ENCODE results near the gene TDRD9.
"Not testable (repeated sequence)": the region's sequence is repeated elsewhere in the genome, so short reads cannot be mapped to it uniquely, and the experiment has no call there.

TDRD9 gene, protein sequence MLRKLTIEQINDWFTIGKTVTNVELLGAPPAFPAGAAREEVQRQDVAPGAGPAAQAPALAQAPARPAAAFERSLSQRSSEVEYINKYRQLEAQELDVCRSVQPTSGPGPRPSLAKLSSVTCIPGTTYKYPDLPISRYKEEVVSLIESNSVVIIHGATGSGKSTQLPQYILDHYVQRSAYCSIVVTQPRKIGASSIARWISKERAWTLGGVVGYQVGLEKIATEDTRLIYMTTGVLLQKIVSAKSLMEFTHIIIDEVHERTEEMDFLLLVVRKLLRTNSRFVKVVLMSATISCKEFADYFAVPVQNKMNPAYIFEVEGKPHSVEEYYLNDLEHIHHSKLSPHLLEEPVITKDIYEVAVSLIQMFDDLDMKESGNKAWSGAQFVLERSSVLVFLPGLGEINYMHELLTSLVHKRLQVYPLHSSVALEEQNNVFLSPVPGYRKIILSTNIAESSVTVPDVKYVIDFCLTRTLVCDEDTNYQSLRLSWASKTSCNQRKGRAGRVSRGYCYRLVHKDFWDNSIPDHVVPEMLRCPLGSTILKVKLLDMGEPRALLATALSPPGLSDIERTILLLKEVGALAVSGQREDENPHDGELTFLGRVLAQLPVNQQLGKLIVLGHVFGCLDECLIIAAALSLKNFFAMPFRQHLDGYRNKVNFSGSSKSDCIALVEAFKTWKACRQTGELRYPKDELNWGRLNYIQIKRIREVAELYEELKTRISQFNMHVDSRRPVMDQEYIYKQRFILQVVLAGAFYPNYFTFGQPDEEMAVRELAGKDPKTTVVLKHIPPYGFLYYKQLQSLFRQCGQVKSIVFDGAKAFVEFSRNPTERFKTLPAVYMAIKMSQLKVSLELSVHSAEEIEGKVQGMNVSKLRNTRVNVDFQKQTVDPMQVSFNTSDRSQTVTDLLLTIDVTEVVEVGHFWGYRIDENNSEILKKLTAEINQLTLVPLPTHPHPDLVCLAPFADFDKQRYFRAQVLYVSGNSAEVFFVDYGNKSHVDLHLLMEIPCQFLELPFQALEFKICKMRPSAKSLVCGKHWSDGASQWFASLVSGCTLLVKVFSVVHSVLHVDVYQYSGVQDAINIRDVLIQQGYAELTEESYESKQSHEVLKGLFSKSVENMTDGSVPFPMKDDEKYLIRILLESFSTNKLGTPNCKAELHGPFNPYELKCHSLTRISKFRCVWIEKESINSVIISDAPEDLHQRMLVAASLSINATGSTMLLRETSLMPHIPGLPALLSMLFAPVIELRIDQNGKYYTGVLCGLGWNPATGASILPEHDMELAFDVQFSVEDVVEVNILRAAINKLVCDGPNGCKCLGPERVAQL (N-terminal part only)

DNA sequence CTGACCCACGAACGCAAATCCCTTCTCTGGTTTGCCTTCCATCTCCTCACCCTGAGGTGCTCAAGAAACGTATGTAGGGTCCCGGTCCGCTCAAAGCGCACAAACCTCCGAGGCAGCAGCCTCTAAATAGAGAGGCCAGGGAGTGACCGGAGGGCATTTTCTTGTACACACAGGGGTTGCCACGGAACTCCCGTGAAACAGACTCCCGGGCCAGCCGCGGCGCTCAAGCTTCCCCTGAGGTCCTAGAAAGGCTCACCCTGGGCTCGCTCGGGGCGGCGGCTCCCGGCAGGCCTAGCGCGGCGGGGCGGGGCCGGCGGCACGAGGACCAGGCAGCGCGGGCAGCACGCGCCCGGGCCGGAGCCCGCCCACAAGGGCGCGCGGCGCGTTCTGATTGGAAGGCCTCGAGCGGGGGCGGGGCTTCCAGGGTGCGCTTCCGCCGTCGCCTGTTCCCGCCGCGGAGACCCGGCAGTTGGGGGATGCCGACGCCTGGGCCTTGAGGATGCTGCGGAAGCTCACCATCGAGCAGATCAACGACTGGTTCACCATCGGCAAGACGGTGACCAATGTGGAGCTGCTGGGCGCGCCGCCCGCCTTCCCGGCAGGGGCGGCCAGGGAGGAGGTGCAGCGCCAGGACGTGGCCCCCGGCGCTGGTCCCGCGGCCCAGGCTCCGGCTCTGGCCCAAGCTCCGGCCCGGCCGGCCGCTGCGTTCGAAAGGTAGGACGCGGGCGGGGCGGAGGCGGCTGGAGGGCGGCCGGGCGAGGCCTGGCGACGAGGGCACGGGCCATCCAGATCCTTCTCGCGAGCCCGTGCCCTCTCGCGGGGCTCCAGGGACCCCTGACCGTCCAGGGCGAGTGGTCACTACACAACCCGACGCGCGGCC is at the start of gene TDRD9:
TSS of gene TDRD9 (plus strand) at position 446 of the 880 bp plus-strand sequence. CDS start at position 500, 54 bp downstream.
- DNase-seq (ENCODE audit: low read depth): no peak

DNA sequence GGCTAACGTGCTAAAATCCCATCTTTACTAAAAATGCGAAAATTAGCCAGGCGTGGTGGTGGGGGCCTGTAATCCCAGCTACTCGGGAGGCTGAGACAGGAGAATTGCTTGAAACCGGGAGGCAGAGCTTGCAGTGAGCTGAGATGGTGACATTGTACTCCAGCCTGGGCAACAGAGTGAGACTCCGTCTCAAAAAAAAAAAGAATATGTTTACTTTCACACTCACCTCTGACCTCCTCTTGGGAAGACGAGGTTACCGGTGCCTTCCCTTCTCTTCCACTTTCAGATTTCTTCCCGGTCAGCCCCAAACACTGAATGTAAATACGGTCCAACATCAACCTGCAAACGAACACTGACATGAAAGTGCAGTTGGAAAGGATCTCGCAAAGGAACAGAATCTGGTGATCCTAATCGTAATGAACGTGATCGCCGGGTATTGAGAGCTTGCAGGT is 49.1 kb upstream of the TDRD9 start:
- no peak for DNase-seq (ENCODE audit: low read depth)

DNA sequence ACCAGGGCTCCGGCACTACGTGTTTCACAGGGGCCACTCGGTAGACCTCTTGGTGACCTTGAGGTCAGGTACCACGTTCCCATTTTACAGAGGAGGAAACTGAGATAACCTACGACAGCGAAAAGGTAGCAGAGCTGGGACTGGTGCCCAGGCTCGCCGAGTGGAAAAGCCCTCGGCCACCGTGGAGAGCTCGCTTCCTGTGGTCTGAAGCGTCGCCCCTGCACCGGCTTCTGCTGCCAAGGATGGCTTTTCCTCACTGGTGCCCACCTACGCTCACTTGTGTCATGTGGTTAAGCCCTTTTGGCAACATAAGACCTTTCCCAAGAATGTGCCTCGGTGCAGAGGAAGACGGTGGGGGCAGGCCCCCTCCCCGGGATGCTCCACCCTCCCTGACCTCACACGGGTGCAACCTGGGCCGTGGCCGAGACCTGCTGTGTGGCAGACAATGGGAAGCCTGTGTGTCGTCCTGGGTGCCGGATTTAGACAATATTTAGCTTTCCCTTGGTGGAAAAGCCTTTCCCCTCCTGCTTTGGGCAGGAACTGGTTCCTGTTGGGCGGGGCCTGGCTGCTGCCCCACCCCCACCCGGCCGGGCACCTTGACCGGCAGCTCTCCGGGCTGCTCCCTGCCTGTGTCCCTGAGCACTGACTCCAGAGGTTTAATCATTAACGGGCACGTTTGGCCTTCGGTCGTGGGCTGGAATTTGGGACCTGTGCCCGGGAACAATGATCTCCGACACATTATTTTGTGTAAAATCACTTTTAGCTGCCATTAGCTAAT is 48.5 kb upstream of the TDRD9 start:
- DNase-seq (ENCODE audit: low read depth): no peak

DNA sequence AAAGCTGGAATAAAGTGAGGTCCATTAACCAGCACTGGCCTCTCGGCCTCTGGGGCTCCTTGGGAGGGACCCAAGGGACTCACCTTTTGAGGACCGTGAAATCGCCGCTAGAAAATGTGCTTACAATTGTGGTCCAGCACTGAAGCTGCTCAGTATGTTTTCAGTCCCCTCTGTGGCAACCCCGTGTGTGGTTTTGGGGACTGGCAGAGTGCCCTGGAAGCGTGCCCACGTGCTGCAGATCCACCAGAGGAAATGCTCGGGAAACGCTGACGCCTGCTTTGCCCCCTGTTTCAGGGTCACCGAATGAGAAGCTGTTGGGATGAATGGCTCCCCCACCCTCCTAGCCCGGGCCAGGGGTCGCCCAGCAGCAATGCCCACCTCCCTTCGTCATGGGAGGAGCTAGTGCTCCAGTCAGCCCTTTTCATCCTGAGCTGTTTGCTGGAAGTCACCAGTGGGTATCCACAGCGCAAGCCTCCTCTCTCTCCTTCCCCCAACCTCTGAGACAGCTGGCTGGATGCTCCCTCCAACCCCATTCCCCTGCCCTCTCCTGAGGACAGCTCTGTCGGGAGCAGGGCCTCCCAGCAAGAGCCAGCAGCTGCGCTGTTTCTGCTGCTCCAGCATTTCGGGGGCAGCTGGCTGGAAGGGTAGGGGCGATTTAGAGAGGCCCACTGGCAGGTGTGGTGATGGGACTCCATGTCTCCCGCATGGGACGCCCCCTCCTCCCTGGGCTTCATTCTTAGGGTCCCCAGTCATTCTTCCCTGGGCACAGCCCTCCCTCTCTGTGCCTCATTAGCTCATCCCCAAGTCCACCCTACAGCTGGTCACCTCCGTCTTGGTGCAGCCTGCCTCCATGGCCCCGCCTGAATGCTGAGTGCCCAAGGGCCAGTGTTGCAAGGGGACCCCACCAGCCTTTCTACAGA is 47.6 kb upstream of the TDRD9 start:
- DNase-seq (ENCODE audit: low read depth): peak; percentile 31

DNA sequence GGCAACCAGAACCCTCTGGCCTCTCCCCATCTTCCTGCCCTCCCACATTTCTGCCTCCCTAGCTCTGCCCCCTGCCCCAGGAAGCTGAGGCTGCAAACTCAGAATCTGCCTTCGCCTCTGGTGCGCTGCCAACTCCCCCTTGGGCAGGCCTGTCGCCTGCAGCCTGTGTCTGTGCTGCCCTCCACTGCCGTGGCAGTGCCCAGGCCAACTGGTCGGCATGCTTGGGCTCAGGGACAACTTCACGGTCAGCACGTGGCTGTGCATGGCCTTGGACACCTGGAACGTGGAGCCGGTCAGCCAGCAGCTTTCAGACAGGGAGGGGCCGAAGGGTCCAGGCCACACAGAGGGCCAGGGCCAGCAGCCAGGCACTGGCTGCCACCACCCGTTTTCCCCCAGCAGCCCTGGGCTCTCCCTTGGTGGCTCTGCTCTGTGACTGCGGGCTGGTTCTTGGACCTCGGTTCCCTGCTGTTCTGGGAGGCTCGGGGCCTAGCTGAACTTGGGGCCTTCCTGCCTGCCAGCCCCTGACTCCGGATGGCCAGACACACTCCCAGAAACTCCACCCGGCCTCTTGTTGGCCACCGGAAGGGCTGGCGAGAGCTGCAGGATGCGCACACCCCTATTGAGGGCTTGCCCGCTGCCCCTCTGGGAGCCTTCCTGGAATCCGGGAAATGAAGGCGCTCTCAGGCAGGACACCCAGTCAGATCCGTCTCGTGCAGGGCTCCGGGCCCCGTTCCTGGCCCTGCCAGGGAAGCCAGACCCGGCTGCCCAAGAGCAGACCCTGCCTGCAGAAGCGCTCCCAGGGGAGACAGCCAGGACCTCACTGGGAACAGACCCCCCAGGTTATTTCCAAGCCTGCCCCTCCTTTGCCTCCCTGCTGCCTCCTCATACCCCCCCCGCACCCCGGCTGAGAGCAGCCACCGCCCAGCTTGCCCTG is 46.7 kb upstream of the TDRD9 start:
- no peak for DNase-seq (ENCODE audit: low read depth)

DNA sequence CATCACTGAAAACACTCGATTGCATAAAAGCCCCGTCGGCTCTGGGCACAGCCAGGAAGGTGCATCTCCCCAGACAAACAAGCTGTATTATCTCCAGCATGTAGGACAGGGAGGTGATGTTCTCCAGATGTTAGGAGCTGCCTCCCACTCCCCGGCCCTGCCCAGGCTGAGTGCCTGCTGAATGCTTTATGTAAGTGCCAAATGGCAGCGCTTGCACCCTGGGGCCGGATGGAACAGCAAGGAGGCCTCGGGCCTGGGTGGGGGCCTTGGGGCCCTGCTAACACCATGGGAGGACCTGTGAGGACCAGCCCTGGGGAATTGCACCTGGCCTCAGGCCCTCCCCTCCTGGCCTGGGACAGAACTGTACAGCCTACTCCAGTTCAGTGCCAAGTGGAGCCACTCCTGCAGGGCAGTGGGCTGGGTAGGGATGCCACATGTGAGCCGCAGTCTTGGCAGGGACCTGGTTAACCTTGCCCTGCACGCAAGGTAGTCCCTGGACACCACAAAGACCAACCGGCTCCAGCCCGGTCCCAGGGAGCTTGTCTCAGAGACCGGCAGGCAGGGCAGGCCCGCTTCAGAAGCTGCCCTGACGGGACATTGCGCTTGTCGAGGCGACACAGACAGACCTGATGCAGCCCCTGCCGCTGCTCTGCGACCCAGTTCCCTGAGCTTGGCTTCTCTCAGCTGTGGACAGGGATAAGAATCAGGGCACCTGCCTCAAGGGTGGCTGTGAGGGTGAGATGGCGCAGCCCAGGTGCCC is 45.6 kb upstream of the TDRD9 start:
- DNase-seq (ENCODE audit: low read depth): no peak

DNA sequence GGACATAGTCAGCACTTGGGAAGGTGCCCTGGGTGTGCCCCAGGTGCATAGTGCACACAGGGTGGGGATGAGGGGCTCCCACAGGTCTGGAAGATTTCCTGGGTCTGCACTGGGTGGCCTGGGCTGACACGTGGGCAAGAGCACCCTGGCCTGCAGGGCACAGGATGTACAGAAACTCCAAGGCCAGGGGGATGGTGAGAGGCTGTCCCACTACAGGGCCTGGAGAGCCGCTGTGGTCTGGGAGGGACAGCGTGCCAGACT is 45.1 kb upstream of the TDRD9 start:
- DNase-seq (ENCODE audit: low read depth): no peak

DNA sequence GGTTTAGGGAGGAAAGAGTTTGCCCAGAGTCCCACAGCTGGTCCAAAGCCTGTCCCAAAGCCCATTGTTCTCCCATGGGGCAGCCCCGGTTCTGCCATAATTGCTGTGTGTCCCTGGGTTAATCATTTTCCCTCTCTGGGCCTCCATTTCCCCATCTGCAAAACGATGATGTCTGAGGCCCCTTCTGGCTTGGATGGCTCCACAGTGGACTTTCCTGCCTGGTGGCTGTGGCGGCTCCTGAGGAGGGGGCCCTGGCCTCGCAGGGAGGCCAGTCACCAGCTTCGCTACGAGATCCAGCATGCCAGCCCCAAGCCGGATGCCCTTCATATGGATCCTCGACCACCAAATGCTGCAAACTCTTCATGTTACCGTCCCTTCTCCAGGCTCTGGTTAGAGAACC is 43.4 kb upstream of the TDRD9 start:
- no peak for DNase-seq (ENCODE audit: low read depth)

DNA sequence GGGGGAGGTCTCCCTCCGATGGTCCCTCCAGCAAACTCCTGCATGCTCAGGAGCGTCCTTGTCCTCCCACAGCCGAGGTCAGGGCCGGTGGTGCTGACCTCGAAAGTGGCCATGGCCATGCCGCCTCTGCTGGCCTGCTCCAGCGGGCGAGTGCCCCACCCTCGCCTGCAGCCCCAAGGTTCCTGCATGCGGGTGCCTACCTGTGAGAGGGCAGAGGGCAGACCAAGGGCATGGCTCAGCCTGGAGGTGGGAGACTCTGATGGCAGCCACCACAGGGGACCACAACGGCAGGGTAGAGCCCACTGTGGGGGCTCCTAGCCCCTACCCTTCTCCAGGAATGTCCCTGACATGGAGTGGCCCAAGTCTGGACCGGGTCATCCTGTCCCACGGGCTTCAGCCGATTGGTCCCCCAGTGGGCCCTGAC is 42.7 kb upstream of the TDRD9 start:
- DNase-seq (ENCODE audit: low read depth): no peak

DNA sequence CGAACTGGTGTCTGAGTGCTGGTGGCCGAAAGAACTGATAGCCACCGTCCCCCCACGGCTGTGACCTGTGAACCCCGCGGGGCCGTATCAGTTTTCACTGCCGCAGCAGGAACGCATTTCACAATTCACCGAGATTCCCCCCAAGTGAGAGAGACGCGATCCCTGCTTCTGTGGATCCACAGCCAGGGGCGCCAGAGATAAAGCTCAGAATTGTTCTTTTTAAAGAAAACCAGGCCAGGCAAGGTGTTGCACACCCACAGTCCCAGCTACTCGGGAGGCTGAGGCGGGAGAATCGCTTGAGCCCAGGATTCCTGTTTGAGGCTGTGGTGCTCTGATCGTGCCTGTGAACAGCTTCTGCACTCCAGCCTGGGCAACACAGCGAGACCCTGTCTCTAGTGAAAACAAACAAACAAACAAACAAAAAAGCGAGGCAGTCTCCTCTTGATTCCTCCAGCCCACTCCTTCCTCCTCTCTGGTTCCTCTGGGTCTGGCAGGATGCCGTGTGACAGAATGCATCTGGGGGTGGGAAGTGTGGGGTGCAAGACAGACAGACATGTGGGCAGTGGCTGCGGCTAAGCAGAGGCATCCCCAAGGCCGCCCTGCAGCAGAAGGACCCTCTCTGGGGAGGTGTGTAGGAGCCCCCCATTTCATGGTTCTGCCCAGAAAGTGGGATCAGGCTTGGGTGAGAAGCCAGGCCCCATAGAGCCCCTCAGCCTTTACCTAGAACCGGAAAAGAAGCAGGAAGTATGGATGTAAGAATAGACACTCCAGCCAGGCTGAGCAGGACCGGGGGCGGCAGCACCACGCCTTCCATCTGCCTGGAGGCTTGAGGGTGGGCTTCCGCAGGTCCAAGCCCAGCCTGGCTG is 41.7 kb upstream of the TDRD9 start:
- DNase-seq (ENCODE audit: low read depth): no peak

DNA sequence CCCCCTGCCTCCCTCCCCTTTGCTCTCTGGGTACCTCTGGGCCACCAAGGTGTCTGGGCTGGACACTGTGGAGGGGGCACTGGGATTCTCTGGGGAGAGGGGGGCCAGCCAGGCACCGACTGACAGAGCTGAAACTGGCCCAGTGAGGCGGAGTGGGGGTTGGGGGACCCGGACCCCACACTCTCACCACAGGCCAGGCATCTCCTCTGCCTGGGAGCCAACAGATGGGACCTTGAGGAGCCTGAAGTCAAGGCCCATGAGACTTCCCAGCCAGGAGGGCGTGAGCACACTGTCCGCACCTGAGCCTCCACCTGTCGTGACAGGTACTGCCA is 41.1 kb upstream of the TDRD9 start:
- DNase-seq (ENCODE audit: low read depth): no peak

DNA sequence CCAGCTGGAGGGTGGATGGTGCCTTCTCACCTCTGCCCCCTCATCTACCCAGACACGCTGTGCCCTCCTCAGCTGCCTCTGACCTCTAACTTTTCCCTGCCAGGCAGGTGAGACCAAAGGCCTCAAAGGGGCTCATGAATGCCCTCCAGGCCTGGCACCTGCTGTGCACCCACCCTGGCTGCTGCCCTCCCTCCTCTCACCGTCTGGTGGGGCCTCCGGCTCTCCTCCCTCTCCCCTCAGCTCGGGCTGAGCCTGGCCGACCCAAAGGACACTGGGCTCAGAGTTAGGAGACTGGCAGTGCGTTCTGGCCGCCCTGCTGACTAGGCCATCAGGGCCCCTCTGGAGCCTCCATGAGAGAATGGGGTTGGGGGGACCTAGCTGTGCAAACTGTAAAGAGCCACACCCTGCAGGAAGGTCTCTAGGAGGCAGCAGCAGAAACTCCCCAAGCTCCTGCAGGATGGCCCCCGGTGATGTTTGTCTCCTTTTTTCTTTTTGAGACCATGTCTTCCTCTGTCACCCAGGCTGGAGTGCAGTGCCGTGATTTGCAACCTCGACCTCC is 40.6 kb upstream of the TDRD9 start:
- DNase-seq (ENCODE audit: low read depth): no peak

DNA sequence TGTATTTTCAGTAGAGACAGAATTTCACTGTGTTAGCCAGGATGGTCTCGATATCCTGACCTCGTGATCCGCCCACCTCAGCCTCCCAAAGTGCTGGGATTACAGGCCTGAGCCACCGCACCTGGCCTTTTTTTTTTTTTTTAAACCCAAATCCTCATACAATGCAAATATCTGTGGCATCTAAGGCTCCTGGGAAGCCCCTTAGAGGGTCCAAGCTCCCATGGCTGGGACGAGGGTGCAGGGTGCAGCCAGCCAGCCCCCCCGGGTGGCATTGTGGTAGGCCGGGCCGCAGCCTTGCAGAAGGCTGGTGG is 39.3 kb upstream of the TDRD9 start:
- DNase-seq (ENCODE audit: low read depth): not testable (repeated sequence)

DNA sequence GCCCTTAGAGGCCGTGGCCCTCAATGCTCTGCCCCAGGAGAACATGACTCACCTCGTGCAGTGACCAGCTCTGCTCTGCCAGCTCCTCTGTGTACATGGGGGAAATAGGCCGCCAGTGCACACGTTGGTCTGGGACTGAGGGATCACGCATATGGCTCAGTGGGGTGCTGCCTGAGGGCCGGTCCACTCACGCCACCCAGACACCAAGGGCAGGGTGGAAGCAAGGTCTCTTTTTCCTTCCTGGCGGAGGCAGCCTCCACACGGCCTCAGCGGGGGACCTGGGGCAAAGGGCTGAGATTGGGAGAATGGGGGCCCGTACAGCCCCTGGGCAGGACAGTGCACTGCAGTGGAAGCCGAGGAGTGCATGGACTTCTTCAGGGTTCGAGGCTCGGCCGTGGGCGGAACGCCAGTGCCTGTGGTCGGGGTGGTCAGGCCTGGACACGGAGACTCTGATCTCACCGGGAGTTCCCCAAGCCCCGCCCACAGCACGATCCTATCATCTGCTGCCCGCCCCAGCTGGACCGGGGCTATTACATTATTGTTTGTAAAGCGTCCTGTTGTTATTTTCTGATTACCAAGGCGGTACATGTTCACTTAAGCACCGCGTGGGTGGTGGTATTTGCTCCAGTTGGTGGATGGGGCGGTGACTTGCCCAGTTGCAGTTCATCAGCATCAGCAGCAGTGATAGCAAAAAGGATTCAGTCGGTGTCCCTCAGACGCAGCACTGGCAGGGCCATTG is 38.8 kb upstream of the TDRD9 start:
- no peak for DNase-seq (ENCODE audit: low read depth)

DNA sequence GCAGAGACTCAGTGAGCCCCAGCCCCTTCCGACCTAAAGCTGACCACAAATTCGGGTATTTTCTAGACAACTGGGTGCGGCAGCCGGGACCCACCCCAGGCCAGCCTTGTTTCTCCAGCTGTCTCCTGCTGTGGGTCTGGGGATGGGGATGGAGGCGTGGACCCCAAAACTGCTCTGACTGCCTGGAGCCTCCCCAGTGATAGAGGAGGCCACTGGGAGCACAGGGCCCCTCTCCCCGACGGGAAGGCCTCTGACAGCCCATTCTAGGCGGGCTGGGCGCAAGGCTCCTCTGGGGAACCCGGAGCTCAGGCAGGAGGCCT is 38.2 kb upstream of the TDRD9 start:
- no peak for DNase-seq (ENCODE audit: low read depth)

Data from stromal cell of bone marrow (primary cell).